GM21786 (cell line): ENCODE results near the gene GABRB1.

Experiments
- ATAC-seq: cut with Tn5 transposase; IDR thresholded peaks from one replicate; pipeline ENCODE4 v1.9.1; 2021; ENCODE audit not compliant: unreplicated experiment

GABRB1 gene

GRCh38 chr4:47207555-47207954 lies 176.2 kb downstream of the GABRB1 start:
- no peak for ATAC-seq

GRCh38 chr4:47209833-47210232 lies 178.5 kb downstream of the GABRB1 start:
- ATAC-seq: no peak

- ATAC-seq: no peak
These were observed 179.5 kb downstream of the GABRB1 start for GRCh38 chr4:47210828-47211227.

GRCh38 chr4:47213106-47213505 lies 181.7 kb downstream of the GABRB1 start:
- ATAC-seq: no peak

- no peak for ATAC-seq
These were observed 182.2 kb downstream of the GABRB1 start for GRCh38 chr4:47213539-47213938.

- ATAC-seq: no peak
These were observed 182.6 kb downstream of the GABRB1 start for GRCh38 chr4:47213971-47214370.

- no peak for ATAC-seq
These were observed 184.4 kb downstream of the GABRB1 start for GRCh38 chr4:47215759-47216158.

- no peak for ATAC-seq
These were observed 185.9 kb downstream of the GABRB1 start for GRCh38 chr4:47217291-47217690.

GRCh38 chr4:47217884-47218283 lies 186.5 kb downstream of the GABRB1 start:
- ATAC-seq: no peak

GRCh38 chr4:47218631-47219030 lies 187.3 kb downstream of the GABRB1 start:
- no peak for ATAC-seq

- ATAC-seq: no peak
These were observed 188.2 kb downstream of the GABRB1 start for GRCh38 chr4:47219586-47219985.

- no peak for ATAC-seq
These were observed 190.4 kb downstream of the GABRB1 start for GRCh38 chr4:47221721-47222120.

GRCh38 chr4:47222276-47222675 lies 190.9 kb downstream of the GABRB1 start:
- no peak for ATAC-seq

- no peak for ATAC-seq
These were observed 193.0 kb downstream of the GABRB1 start for GRCh38 chr4:47224361-47224760.

GRCh38 chr4:47235721-47236120 lies 204.4 kb downstream of the GABRB1 start:
- ATAC-seq: no peak

- ATAC-seq: no peak
These were observed 207.3 kb downstream of the GABRB1 start for GRCh38 chr4:47238667-47239066.

GRCh38 chr4:47239649-47240048 lies 208.3 kb downstream of the GABRB1 start:
- ATAC-seq: no peak

- no peak for ATAC-seq
These were observed 220.2 kb downstream of the GABRB1 start for GRCh38 chr4:47251348-47252135.

GRCh38 chr4:47263721-47264120 lies 232.4 kb downstream of the GABRB1 start:
- ATAC-seq: no peak

- no peak for ATAC-seq
These were observed 239.0 kb downstream of the GABRB1 start for GRCh38 chr4:47270201-47270888.

- no peak for ATAC-seq
These were observed 239.9 kb downstream of the GABRB1 start for GRCh38 chr4:47271291-47271690.

GRCh38 chr4:47274901-47275300 lies 243.5 kb downstream of the GABRB1 start:
- ATAC-seq: no peak
